ENCODE measurements around the gene GDPD5. TPM values are rescaled to one million over a fixed set of nuclear protein-coding genes. Genes with fewer than 3 reads are reported as not detected.

The GDPD5 gene
- total and polyA plus RNA-seq, 10 of the 15 experiments (the other 5 are each of a cell fraction or from before 2014, with no cell fraction given), result 0.10 to 30.0 (median 6.7) TPM

DNA sequence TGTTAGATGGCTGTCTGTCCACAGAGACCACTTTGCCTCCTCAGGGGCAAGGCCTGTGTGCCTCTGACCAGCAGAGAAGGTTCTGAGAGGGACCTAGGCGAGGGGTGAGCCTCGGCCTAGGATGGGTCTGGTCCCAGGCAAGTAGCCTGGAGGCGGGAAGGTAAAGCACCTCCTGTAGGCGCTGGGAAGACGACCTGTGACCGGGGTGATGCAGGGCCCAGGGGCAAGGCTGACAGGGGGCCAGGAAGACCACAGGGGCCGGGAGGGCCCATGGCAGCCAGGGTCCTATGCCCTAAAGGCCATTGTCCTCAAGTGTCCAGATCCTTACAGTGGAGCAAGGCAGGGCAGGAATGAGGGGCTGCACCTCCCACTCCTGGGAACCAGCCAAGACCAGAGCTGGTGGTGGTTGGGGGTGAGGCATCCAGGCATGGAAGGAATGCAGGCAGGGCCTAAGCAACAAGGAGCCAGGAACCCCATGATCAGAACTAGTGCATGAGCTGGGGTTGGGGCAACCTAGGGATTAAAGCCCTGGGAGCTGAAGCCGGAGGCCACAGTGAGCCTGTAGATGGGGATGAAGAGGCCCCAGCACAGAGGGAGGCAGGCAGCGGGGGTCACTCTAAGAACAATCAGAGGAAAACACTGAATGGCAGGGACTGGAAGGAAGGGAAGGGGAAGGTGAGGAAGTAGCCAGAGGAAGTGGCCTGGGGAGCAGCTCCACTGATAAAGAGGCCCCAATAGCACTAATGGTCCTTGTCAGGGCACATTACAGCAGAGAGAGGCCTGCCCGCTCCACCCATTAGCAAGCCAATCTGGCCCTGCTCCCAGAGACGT, 59.8 kb downstream of the GDPD5 start:
- ChIA-PET CTCF (interaction anchor here (0.9 to 1.2 kb wide), 2 partner anchors 20 to 58 kb away, joined by 3 to 4 read pairs; no protein-coding TSS in a partner anchor), POLR2A (no interaction called here), RAD21 (ENCODE audit: unreplicated experiment) (no interaction called here), SMC1A (ENCODE audit: uncharacterized antibody, unreplicated experiment) (interaction anchor here (1.1 kb wide), 1 partner anchor 37 kb away, joined by 3 read pairs; no protein-coding TSS in a partner anchor)
- Histone ChIP-seq H3K4me2 (ENCODE audit: control insufficient read depth, insufficient read depth) (no peak overlapping the region), H3K36me3 (ENCODE audit: control insufficient read depth in 2 of 2, insufficient read depth in 2 of 2, low read length in 1 of 2) (no peaks in the 10 kb centered on the region), H3K4me3 (no peak overlapping the region), H4K20me1 (ENCODE audit: control insufficient read depth, insufficient read depth) (no peaks in the 10 kb centered on the region), H2AFZ (ENCODE audit: control insufficient read depth, low read depth, low read length) (no peak overlapping the region), H3K27ac (ENCODE audit: control insufficient read depth, insufficient read depth) (no peak overlapping the region), H3K9ac (ENCODE audit: control insufficient read depth, insufficient read depth, low read length) (no peak overlapping the region), H3K27me3 (replicated peaks in 1 of 2; ENCODE audit: control insufficient read depth in 2 of 2, insufficient read depth in 2 of 2, low read length in 1 of 2) (no peaks in the 10 kb centered on the region), H3K79me2 (ENCODE audit: control insufficient read depth, insufficient read depth, low read length) (no peaks in the 10 kb centered on the region), H3K4me1 (ENCODE audit: control insufficient read depth, insufficient read depth, low read length) (no peaks in the 10 kb centered on the region), H3K9me3 (replicated peaks; ENCODE audit: control insufficient read depth, insufficient read depth, low read length) (no peaks in the 10 kb centered on the region)
- in situ Hi-C loops (cut with MboI), result no loop called here
- DNase-seq (ENCODE audit: low read depth, low spot score) (no peak), ATAC-seq (no peak), FAIRE-seq (no peak)
- no TSS peak for BruUV-seq (replicated peaks)
- intact Hi-C loops (cut with micrococcal nuclease; ENCODE audit: unreplicated experiment), result no loop called here
- TF ChIP-seq EZH2 (IDR thresholded peaks at IDR 0.05; ENCODE audit: borderline replicate concordance, control insufficient read depth, low read depth, low read length), result no peak
- TF ChIP-seq, protein P1, sequence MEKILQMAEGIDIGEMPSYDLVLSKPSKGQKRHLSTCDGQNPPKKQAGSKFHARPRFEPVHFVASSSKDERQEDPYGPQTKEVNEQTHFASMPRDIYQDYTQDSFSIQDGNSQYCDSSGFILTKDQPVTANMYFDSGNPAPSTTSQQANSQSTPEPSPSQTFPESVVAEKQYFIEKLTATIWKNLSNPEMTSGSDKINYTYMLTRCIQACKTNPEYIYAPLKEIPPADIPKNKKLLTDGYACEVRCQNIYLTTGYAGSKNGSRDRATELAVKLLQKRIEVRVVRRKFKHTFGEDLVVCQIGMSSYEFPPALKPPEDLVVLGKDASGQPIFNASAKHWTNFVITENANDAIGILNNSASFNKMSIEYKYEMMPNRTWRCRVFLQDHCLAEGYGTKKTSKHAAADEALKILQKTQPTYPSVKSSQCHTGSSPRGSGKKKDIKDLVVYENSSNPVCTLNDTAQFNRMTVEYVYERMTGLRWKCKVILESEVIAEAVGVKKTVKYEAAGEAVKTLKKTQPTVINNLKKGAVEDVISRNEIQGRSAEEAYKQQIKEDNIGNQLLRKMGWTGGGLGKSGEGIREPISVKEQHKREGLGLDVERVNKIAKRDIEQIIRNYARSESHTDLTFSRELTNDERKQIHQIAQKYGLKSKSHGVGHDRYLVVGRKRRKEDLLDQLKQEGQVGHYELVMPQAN (conservative IDR thresholded peaks at IDR 0.05), result no peak
- TF ChIP-seq ZZZ3 (IDR thresholded peaks at IDR 0.05; ENCODE audit: control insufficient read depth, insufficient read length, low read depth), result no peak
- TF ChIP-seq PAX5 (IDR thresholded peaks at IDR 0.05; ENCODE audit: borderline replicate concordance, low read depth, low read length), result no peak
- 52% methylated on average over 11 of the region's 11 CpGs for WGBS (ENCODE audit: insufficient coverage, insufficient replicate concordance, low lambda C conversion rate, missing lambda C conversion rate)
